Measurements from ENCODE around the gene PWWP3B.

Gene PWWP3B

GRCh38 chrX:106168107-106168506 lies at the start of gene PWWP3B:
TSS of gene PWWP3B (plus strand) at chrX:106168305. CDS start at chrX:106205433, 37,128 bp downstream.
- no peaks in the 10 kb centered on the region for H3K4me1 ChIP-seq
- no peak within 1 kb of the TSS for H3K9ac ChIP-seq
- TF ChIP-seq Cebpa-rat (IDR thresholded peaks at IDR 0.05) = no peak
- no peaks in the 10 kb centered on the region for H3K9me3 ChIP-seq (replicated peaks in 1 of 11)
- H4K20me1 ChIP-seq = no peaks in the 10 kb centered on the region; a peak in 1 of 22 replicates
- no peaks in the 10 kb centered on the region for H3K36me3 ChIP-seq
- H3K4me2 ChIP-seq = no peak within 1 kb of the TSS
- no peak within 1 kb of the TSS for H3K27ac ChIP-seq
- H3K27me3 ChIP-seq = peaks cover 2 to 52% (median 28%) of the 10 kb centered on the region in 11 experiments; a peak in 18 of 22 replicates
- H3K4me3 ChIP-seq = no peak within 1 kb of the TSS

GRCh38 chrX:106139048-106139447 lies 29.1 kb upstream of the PWWP3B start:
- TF ChIP-seq Cebpa-rat (IDR thresholded peaks at IDR 0.05) = no peak
- Histone ChIP-seq H3K9ac (no peak overlapping the region), H3K4me2 (no peak overlapping the region), H3K27me3 (peaks cover 6 to 64% (median 54%) of the 10 kb centered on the region in 11 experiments; a peak in 19 of 22 replicates), H3K4me3 (no peak overlapping the region), H3K4me1 (no peaks in the 10 kb centered on the region), H3K36me3 (no peaks in the 10 kb centered on the region), H3K9me3 (replicated peaks in 1 of 11) (peaks cover 2 to 9% (median 6%) of the 10 kb centered on the region in 11 experiments; a peak in 17 of 22 replicates), H3K27ac (no peak overlapping the region), H4K20me1 (no peaks in the 10 kb centered on the region; a peak in 2 of 22 replicates)

- Histone ChIP-seq H3K4me3 (no peak overlapping the region), H3K27ac (no peak overlapping the region), H3K27me3 (peaks cover 0 to 48% (median 40%) of the 10 kb centered on the region in 11 experiments; a peak in 19 of 22 replicates), H3K4me1 (peaks cover 0 to 3% (median 0%) of the 10 kb centered on the region in 10 experiments; a peak in 7 of 20 replicates), H3K4me2 (no peak overlapping the region), H3K9ac (no peak overlapping the region), H3K9me3 (replicated peaks in 1 of 11) (peaks cover 11 to 24% (median 18%) of the 10 kb centered on the region in 11 experiments; a peak in 20 of 22 replicates), H4K20me1 (no peaks in the 10 kb centered on the region; a peak in 1 of 22 replicates), H3K36me3 (no peaks in the 10 kb centered on the region)
- TF ChIP-seq Cebpa-rat (IDR thresholded peaks at IDR 0.05) = no peak
Measured at GRCh38 chrX:106144755-106145639, 23.1 kb upstream of the PWWP3B start.

- Histone ChIP-seq H3K27me3 (peaks cover 0 to 26% (median 10%) of the 10 kb centered on the region in 11 experiments; a peak in 7 of 22 replicates), H3K36me3 (no peaks in the 10 kb centered on the region), H3K4me1 (peaks cover 0 to 10% (median 6%) of the 10 kb centered on the region in 10 experiments; a peak in 10 of 20 replicates), H3K9me3 (replicated peaks in 1 of 11) (peaks cover 0 to 4% (median 0%) of the 10 kb centered on the region in 11 experiments; a peak in 1 of 22 replicates), H3K4me2 (peak overlapping the region in 7 of 11 experiments; percentile 21 to 64 (median 39); a peak in 13 of 22 replicates), H3K9ac (no peak overlapping the region), H3K27ac (no peak overlapping the region), H4K20me1 (no peaks in the 10 kb centered on the region), H3K4me3 (no peak overlapping the region)
- no peak for TF ChIP-seq Cebpa-rat (IDR thresholded peaks at IDR 0.05)
Measured at GRCh38 chrX:106150701-106151100, 17.4 kb upstream of the PWWP3B start.

DNA sequence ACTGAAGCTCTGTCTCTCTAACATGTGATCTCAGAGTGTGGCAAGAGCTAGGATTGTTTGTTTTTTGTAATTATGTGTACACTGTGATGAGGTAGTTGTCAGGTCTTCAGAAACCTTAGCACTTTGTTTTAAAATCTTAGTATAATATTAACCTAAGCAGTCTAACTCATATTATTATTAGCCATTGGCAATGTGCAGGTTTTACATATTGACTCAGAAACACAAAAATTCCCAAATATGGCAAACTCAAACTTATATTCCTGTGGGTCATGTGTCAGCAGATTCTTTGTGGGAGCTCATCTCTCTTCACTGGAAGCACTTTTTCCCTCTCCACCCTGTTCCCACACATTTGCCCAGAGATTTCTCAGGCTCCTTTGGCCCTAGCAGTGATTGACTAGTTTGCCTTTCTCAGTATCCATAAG lies 8.2 kb upstream of the PWWP3B start:
- Histone ChIP-seq H4K20me1 (no peaks in the 10 kb centered on the region), H3K4me3 (no peak overlapping the region), H3K4me1 (no peaks in the 10 kb centered on the region), H3K9ac (no peak overlapping the region), H3K9me3 (replicated peaks in 1 of 11) (no peaks in the 10 kb centered on the region), H3K27ac (no peak overlapping the region), H3K27me3 (peaks cover 0 to 17% (median 3%) of the 10 kb centered on the region in 11 experiments; a peak in 8 of 22 replicates), H3K4me2 (no peak overlapping the region), H3K36me3 (no peaks in the 10 kb centered on the region)
- TF ChIP-seq Cebpa-rat (IDR thresholded peaks at IDR 0.05) = no peak

DNA sequence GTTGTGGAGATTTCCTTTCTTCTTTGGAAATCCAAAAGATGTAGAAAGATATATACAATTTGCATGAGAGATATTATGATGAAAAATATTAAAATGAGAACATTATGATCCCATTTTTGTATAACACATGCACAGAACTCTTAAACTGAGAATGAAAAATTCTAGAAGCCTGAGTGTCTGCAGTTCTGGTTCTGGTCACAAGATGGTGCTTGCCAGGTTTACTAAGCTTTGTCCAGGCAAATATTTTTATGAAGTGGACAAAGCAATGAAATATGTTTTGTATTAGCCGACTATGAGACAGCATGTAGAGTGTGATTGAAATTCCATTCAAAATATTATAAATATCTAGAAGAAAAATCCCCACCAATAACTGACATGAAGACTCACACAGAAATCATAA lies 2.2 kb downstream of the PWWP3B start:
- Histone ChIP-seq H3K27ac (no peak overlapping the region), H3K9me3 (replicated peaks in 1 of 11) (no peaks in the 10 kb centered on the region), H3K36me3 (no peaks in the 10 kb centered on the region), H3K4me3 (no peak overlapping the region), H3K27me3 (peaks cover 4 to 61% (median 32%) of the 10 kb centered on the region in 11 experiments; a peak in 18 of 22 replicates), H3K9ac (no peak overlapping the region), H3K4me1 (no peaks in the 10 kb centered on the region), H4K20me1 (no peaks in the 10 kb centered on the region; a peak in 1 of 22 replicates), H3K4me2 (no peak overlapping the region)
- no peak for TF ChIP-seq Cebpa-rat (IDR thresholded peaks at IDR 0.05)

- no peak for TF ChIP-seq Cebpa-rat (IDR thresholded peaks at IDR 0.05)
- no peak overlapping the region for H3K4me3 ChIP-seq
- peaks cover 4 to 66% (median 30%) of the 10 kb centered on the region in 11 experiments; a peak in 18 of 22 replicates for H3K27me3 ChIP-seq
- H4K20me1 ChIP-seq = no peaks in the 10 kb centered on the region; a peak in 1 of 22 replicates
- no peaks in the 10 kb centered on the region for H3K9me3 ChIP-seq (replicated peaks in 1 of 11)
- no peaks in the 10 kb centered on the region for H3K4me1 ChIP-seq
- H3K27ac ChIP-seq = no peak overlapping the region
- no peak overlapping the region for H3K4me2 ChIP-seq
- no peaks in the 10 kb centered on the region for H3K36me3 ChIP-seq
- no peak overlapping the region for H3K9ac ChIP-seq
Measured at GRCh38 chrX:106171293-106171820, 3.3 kb downstream of the PWWP3B start.

- H3K27me3 ChIP-seq = peaks cover 40 to 88% (median 59%) of the 10 kb centered on the region in 11 experiments
- no peak for TF ChIP-seq Cebpa-rat (IDR thresholded peaks at IDR 0.05)
- no peaks in the 10 kb centered on the region for H3K36me3 ChIP-seq
- no peak overlapping the region for H3K27ac ChIP-seq
- H3K4me1 ChIP-seq = no peaks in the 10 kb centered on the region
- peaks cover 8 to 16% (median 13%) of the 10 kb centered on the region in 11 experiments; a peak in 21 of 22 replicates for H3K9me3 ChIP-seq (replicated peaks in 1 of 11)
- no peaks in the 10 kb centered on the region; a peak in 1 of 22 replicates for H4K20me1 ChIP-seq
- H3K4me3 ChIP-seq = no peak overlapping the region
- no peak overlapping the region for H3K9ac ChIP-seq
- H3K4me2 ChIP-seq = no peak overlapping the region
Measured at GRCh38 chrX:106177106-106177981, 9.2 kb downstream of the PWWP3B start.

Data from BLaER1 treated with 17β-estradiol and CSF1 and Interleukin-3, amounts not matched to agents 10 nM and 100 nM (cell line).